Measurements from ENCODE around the gene PRKCA.
A peak's percentile ranks its signal among the peaks of the same experiment; 100 is the strongest.
"Not testable (repeated sequence)": the region's sequence is repeated elsewhere in the genome, so short reads cannot be mapped to it uniquely, and the experiment has no call there.

The PRKCA gene

DNA sequence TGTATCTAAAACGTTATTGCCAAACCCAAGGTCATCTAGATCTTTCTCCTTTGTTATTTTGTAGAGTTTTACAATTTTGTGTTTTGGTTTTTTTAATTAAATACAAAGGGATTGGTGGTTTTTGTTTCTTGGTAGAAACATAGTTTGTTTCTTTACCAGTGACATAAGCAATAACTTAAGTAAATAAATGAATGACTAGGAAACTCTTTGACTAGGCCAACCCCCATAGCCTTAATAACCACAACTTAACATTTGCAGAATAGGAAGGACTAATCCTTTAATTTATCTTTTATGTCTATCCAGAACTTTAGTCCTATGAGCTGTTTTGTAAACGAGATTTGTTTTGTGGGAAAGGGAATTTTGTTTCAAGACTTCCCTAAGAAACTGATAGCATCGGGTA lies 162.5 kb downstream of the PRKCA start:
- no peak for DNase-seq (ENCODE audit: low read depth in 3 of 3)

DNA sequence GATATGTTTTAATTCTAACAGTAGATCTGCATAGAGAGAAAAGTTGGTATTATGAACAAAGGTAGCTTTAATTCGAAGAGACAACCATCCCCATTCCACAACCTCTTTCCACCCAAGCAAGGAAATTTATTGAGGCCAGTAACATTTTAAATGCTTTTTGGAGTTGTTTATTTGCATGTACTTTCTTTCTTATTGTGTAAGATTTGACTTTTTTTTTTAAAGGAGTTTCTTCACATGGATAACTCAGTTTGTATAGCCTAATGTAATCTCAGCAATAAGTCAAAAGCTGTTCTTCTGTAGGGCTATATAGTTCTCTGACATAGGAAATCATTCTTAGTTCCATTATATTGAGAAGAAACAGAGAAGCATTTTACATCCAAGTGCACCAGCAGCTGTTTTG lies 163.3 kb downstream of the PRKCA start:
- no peak for DNase-seq (ENCODE audit: low read depth in 3 of 3)

DNA sequence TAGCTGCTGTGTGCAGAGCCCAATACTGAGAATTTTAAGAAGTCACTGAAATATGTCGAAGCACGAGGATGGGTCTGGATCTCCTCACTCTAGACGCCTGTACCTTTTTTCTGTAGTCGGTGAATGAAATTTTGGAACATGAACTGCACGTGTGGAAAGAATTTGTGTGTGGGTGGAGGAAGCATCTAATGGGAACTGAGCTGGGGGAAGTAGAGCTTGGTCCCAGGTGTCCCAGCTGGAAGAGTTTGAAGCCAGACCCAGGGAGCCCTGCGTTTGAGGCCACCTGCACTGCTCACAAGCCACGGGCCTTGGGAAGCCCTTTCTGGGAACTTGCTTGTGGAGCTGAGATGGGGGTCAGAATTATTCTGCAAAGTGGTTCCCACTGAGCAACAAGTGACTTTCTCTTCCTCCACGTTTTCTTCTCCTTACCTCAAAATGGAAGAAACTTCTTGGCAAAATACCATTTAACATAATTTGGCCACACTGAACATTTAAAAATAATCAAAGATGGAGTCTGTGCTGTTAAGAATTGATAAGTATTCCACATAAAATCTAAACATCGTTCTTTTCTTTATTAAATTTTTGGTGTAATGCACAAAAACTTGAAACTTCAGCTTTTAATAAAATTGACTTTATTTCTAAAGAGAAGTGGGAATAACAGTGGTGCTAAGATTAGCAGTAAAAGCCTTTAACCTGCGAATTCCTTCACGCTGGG lies 163.8 kb downstream of the PRKCA start:
- no peak for DNase-seq (ENCODE audit: low read depth in 3 of 3)

DNA sequence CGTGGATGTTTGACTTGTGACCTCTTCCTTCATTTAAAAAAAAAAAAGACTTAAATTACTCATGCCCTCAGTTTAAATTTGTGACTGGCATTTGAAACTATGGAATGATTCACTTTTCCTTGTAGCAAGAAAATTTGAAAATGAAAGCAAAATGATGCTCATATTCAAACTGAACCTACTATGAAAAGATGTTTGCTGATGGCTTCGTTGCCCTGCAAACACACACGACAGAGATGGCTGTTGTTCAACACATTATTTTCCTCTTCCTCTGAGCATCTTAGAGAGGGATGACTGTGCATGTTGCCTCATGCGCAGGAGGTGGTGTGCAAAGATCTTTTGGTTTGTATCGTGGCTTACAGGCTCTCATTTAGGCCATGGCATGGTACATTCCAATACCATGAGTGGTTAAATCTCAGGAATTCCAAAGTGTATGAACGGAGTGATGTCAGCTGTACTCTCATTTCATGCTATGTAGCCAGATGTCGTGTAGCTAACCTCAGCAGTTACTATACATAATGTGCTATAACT lies 164.5 kb downstream of the PRKCA start:
- peak; percentile 21 to 55 (median 43) for DNase-seq (ENCODE audit: low read depth in 3 of 3)

DNA sequence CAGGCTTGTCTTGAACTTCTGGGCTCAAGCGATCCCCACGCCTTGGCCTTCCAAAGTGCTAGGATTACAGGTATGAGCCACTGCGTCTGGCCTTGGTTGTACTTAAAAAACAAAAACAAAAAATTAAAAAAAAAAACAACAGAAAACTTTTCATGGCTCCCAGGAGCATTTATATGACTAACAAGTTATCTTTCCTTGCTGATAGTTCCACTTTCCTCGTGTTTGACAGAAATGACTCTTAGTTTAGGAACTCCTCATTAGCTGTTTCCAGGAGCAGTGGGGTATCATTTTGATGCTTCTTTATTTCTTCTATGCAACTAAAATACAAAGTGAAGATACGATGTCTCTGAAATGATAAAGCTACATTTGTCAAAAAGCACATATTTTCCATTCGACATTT lies 165.4 kb downstream of the PRKCA start:
- no peak for DNase-seq (ENCODE audit: low read depth in 3 of 3)

DNA sequence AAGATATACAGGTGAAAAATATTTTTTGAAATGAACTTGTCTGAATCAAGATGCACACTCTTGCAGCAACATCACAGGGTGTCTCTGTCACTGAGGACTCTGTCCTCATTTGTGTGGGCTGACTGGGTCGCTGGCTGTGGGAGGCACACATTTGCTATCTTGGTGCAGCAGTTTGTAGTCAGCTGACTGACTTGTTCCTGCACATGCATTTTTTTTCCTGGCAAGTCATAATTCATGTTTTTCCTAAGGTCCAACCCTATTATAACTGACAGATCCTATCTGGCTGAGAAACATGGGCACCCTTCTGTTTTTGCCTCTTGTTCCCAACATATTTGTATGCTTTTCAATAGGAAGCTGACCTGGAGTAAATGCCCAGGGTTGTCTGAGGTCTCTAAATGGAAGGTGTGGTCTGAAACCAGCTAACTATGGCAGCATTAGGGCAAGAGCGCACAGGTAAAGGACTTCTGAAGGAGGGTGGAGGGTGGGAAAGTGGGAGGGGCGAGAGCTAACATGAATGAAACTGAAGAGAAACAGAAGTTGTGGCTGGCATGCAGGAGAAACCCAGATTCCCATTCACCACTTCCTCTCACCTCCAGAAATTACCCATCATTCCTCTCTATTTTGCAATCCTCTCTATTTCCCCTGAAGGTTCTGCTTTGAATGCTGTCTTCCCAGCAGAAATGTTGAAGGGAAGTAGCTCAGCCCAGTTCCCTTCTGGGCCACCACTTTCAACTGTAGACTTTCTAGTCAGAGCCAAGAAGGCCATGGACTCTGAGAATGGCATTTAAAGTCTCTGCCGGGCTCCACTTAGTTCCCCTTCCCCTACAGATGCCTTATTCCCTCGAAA lies 166.1 kb downstream of the PRKCA start:
- peak in 1 of 3 experiments; percentile 11 for DNase-seq (ENCODE audit: low read depth in 3 of 3)

DNA sequence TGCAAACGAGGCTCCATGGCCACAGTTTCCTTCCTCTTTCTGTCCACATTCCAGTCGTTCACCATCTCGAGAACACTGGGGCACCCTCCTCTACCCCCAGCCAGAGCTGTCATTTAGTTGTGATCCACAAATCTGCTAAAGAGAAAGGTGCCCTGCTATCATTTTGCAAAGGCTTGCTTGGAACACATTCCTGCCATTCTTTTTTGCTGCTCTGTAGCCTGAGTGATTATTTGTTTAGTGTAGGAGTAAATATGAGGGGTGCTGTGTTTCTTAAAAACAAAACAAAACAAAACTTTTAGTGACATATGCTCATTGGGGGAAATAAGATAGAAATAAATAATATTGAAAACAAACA lies 166.7 kb downstream of the PRKCA start:
- DNase-seq (ENCODE audit: low read depth in 3 of 3): no peak

DNA sequence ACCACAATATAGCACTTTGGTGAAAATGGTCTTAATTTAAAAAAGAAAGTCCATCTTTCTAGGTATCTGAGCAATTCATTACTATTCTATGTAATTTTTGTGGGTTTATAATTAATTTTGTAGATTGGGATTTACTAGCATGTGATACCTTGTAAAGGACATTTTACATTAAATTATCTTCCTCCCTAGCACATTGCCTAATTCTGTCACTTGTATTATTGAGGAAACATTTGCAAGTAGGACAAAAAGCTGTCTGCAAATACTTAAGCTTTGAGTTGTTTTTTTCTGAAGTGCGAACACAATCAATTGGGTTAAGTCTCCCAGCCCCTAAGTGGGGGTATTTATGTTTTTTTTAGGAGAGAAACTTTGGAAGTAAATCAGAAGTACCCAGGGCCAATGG lies 167.0 kb downstream of the PRKCA start:
- no peak for DNase-seq (ENCODE audit: low read depth in 3 of 3)

DNA sequence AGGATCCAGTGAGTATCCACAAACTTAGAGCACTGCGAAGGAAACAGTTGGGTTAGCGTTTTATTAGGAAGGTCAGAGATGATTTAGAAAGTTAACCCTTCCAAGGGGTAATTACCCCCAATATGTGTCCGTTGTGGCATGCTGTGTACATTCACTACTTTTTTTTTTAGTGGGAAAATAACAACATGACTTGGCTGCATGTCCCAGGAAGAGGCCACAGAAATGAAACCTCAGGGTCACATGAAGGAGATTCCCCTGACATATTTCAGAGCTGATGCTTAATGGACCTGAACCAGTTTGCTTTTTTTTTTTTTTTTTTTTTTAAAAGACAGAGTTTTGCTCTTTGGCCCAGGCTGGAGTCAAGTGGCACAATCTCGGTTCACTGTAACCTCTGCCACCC lies 167.5 kb downstream of the PRKCA start:
- no peak for DNase-seq (ENCODE audit: low read depth in 3 of 3)

DNA sequence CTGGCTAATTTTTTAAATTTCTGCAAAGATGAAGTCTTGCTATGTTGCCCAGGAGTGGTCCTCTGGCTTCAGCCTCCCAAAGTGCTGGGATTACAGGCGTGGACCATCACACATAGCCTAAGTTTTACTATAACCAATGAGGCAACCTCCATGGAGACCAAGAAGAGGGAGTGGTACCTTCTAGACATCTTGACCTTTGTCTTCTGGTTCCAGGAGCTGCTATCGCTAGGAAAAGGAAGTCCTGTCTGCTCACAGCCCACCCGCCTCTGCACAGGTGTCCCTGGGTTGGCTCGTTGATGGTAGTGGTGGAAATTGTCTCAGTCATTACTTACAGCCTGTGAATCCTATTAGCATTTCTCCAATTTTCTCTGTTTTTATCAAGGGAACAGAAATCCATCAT lies 169.7 kb downstream of the PRKCA start:
- DNase-seq (ENCODE audit: low read depth in 3 of 3): no peak

DNA sequence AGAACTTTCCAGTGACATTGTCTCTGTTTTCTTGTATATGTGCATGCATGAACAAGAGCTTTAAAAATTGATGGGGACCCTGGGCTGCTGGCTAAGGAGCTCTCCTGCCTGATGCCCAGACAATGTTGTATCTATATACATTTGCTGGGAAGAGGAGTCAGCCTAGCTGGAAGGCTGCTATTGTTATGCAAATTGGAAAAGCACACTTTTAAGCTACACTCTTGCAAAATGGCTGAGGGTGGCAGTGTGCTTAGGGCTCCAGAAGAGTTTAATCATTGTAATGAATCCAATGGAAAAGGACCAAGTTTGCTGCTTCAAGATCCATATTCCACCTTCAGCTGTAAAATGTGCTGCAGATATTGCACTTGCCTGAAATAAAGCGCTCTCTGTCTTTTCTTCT lies 171.8 kb downstream of the PRKCA start:
- no peak for DNase-seq (ENCODE audit: low read depth in 3 of 3)

DNA sequence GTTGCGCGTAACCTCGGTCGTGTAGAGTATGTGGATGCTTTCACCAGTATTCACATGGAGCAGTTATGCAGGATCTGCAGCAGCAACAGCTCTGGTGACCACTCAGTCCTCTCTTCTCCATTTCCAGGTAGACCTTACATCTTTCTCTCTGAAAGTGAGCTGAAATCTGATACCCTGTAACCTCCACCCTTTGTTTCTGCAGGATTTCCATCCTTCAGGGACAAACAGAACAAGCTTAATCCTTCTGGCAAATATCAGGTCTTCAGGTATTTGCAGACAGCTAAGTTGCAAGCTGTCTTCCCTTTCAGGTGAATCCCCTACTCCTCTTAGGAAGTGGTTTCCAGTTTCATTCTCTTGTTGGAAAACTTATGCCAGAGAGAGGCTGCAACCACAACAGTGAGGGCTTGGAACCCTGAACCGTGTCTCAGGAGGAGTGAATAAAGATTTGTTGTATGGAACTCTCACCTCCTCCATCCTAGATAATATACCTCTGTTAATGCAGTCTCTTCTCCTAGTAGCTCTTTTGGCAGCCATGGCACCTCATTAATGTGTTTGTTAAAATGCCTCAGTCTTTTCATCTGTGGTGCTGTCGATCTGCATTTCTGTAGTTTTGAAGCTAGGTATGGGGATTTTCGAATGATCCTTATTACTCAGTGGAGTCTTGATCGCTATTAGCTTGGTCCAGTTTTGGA lies 172.5 kb downstream of the PRKCA start:
- no peak for DNase-seq (ENCODE audit: low read depth in 3 of 3)

DNA sequence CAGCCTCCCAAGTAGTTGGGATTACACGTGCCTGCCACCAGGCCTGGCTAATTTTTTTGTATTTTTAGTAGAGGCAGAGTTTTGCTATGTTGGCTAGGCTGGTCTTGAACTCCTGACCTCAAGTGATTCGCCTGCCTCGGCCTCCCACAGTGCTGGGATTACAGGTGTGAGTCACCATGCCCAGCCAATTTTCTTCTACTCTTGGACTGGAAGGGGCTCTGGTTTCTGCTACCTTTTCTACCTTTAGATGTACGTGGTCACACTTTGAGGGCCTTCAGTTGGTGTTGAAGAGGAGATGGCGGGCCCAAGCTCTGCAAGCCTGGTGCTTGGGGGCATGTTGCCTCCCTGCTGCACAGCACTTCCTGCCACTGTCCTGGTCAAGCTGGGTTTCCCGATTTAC lies 173.6 kb downstream of the PRKCA start:
- DNase-seq (ENCODE audit: low read depth in 3 of 3): no peak

DNA sequence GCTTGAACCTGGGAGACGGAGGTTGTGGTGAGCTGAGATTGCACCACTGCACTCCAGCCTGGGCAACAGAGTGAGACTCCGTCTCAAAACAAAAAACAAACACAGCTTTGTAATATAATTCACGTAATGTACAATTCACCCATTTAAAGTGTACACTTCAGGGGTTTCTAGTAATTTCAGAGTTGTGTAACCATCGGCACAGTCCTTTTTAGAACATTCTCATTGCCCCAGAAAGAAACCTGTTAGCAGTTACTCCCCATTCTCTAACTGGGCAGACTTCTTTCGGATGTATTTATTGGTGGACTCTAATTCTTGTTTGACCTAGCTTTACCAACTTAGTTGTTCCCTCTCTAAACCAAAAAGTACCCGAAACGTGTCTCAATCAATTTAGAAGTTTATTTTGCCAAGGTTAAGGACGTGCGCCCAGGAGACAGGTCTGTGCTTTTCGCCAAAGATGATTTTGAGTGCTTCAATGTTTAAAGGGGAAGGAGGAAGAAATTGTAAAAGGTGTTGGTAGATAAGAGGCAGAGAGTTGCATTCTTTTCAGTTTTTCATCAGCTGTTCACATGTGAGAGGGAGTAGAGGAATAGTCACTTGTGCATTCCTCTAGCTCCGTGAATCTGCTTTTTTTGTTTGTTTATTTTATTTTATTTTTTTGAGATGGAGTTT lies 175.3 kb downstream of the PRKCA start:
- no peak for DNase-seq (ENCODE audit: low read depth in 3 of 3)

DNA sequence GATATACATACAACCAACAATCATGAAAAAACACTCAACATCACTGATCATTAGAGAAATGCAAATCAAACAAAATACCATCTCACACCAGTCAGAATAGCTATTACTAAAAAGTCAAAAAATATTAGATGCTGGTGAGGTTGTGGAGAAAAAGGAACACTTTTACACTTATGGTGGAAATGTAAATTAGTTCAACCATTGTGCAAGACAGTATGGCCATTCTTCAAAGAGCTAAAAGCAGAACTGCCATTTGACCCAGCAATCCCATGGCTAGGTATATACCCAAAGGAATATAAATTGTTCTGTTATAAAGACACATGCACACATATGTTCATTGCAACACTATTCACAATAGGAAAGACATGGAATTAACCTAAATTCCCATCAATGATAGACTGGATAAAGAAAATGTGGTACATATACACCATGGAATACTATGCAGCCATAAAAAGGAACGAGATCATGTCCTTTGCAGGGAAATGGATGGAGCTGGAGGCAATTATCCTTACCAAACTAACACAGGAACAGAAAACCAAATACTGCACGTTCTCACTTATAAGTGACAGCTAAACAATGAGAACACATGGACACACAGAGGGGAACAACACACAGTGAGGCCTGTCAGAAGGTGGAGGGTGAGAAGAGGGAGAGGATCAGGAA lies 176.9 kb downstream of the PRKCA start:
- not testable (repeated sequence) for DNase-seq (ENCODE audit: low read depth in 3 of 3)

DNA sequence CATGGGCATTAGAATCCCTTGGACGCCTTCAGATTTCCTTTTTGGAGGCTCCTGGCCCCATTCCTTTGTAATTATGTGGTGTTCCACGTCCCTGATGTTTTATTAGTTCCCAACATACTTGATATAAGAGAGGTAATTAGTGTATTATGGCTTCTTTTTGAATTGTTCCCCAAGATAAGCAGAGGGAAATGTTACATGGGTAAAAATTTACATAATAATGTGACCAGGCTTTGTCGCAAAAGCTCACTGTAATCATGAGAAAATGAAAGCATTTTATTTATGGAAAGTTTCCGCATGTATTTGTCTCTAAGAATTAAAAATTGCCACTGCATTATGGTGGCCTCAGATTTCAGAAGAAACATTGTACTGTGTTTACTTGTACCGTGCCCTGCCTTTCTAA lies 177.8 kb downstream of the PRKCA start:
- DNase-seq (ENCODE audit: low read depth in 3 of 3): no peak

DNA sequence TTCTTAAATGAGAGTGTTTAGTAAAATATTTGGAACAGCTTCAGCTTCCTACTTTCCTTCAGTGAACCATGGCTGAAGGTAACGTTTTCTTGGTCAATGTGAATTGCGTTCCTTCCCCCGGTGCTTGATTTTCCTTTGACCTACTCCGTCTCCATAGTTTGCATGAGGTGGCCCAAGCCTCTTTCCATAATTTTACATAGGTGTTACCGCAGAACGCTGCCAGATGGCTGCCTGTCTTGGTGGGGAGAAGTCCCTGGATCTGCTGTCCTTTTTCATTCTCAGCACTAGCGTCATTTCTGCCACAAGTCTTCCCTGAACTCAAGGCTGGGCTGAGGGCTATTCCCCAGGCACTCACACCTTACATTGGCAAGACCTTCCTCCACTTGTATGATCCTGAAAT lies 178.4 kb downstream of the PRKCA start:
- DNase-seq (ENCODE audit: low read depth in 3 of 3): no peak

DNA sequence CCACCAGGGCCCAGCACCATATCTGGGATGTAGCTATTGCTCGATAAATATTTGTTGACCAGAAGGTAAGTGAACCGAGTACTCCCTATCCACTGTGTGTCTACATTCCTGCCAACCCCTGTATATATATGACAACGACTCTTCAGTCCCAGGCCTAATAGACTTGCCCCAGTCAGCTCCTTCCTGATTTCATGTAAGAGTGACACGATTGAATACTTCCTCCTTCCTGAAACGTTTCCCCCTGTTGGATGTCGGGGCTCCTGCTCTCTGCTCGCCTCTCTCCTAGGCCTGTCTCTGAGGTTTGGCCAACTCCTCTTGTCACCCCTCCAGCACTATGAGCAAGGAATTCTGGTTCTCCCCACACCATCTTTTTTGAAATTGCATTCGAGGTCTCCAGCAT lies 178.9 kb downstream of the PRKCA start:
- no peak for DNase-seq (ENCODE audit: low read depth in 3 of 3)

DNA sequence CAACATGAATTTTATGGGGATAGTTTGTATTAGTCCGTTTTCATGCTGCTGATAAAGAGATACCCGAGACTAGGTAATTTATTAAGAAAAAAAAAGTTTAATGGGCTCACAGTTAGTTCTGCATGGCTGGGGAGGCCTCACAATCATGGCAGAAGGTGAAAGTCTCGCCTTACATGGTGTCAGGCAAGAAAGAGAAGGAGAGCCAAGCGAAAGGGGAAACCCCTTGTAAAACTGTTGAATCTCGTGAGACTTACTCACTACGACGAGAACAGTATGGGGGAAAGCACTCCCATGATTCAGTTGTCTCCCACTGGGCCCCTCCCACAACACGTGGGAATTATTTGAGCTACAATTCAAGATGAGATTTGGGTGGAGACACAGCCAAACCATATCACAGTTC lies 181.5 kb downstream of the PRKCA start:
- no peak for DNase-seq (ENCODE audit: low read depth in 3 of 3)

DNA sequence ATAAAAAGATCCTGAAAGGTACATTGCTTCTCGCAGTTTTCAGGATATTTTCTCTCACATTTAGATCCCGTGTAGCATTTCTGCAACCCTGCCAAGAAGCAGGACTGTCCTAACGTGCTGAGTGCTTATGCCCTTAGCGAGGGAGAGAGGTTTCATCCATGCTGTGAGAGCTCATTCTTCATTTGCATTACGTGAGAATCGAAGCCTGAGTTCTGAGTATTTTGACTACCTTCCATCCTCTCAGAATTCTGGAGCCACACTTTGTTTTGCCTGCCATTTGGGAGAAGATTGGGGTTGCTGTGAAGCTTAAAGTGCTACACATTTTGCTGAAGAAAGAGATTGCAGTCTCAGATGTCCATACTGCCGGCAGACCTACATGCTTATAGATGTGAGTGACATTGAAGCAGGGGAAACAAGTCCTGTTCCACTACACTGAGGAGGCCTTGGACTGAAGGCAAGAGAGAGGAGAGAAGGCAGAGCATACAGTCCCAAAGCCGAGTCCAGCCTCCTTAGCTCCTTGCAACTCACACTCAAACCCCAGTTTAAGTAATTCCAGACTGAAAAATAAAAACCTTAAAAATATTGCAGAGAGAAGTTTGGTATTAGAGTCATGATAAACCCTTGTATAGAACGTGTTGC lies 183.0 kb downstream of the PRKCA start:
- DNase-seq (ENCODE audit: low read depth in 3 of 3): no peak

DNA sequence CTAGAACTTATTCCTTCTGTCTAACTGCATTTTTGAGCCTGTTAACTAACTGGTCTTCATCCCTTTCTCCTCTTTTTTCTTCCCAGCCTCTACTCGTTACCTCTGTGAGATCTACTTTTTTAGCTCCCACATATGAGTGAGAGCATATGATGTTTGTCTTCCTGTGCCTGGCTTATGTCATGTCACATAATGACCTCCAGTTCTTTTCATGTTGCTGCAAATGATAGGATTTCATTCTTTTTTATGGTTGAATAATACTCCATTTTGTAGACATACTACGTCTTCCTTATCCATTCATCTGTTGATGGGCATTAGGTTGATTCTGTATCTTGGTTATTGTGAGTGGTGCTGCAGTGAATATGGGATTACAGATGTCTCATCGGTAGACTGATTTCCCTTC lies 184.7 kb downstream of the PRKCA start:
- DNase-seq (ENCODE audit: low read depth in 3 of 3): no peak
